Hematopoietic multipotent progenitor cell treated with erythropoietin and hydrocortisone succinate and interleukin-3 and kit ligand, for 4 days (in vitro differentiated cells): ENCODE measurements around the gene RAB31.

Experiments used
- DNase-seq: peaks from one replicate; pipeline ENCODE4 v3.0.0-alpha.2; 2015

The RAB31 gene

GRCh38 chr18:9824474-9824832, 116.4 kb downstream of the RAB31 start:
- DNase-seq, result no peak

DNA sequence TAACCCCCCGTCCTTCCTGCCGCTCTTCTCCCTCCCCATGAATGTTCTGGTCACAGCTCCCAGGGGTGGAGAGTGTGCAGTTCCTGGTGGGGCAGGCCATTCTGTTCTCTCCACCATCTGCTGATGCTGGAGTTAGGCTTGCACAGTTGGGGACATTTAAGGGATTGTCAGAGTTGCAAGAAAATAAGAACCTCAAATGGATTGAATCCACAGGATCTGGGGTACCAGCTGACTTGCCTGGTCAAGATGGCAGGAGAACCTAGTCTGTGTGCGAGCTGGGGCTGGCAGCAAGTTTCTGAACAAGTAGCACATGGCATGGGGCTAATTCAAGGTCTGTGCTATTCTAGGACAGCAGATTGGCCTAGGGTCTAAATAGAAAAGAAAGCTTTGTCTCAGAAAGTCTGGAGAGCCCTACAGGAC, 116.9 kb downstream of the RAB31 start:
- DNase-seq, result peak; percentile 16

DNA sequence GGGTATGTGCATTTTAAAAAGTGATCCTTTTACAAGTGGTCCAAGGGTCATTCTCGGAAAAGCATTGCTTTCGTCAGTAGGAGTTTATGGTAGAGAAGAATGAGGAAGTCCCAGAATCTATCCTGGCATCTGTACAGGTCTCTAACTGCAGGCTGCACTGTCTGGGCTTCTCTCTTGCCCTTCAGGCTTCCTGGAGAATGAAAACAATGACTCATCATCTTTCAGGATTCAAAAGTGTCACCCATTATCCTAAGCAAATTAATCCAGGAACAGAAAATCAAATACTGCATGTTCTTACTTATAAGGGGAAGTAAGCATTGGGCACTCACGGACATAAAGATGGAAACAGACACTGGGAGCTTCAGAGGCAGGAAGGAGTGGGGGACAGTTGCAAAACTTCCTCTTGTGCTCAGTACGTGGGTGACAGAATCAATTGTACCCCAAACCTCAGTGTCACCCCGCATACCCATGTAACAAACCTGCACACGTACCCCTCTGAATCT, 117.5 kb downstream of the RAB31 start:
- peak; percentile 92 for DNase-seq

DNA sequence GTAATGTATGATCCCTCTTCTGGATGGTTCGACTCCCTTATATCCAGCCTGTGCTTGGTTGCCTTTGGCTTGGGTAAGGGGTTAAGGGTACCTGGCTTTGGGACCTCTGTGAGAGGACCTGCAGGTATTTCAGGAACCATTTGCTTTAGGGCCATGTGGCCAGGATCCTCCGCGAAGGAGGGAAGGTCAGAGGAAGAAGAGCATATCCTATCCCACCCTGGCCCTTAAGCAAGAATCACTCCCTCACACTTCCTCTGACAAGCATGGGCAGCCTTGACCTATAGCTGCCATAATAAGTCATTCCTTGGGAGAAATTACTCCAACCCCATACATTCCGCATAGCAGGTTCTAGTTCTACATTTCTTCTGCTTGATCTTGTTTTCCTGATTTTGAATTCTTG, 118.6 kb downstream of the RAB31 start:
- no peak for DNase-seq

- no peak for DNase-seq
Measured at GRCh38 chr18:9827211-9827792, 119.2 kb downstream of the RAB31 start.

- peak; percentile 96 for DNase-seq
Measured at GRCh38 chr18:9827793-9828505, 119.8 kb downstream of the RAB31 start.

DNA sequence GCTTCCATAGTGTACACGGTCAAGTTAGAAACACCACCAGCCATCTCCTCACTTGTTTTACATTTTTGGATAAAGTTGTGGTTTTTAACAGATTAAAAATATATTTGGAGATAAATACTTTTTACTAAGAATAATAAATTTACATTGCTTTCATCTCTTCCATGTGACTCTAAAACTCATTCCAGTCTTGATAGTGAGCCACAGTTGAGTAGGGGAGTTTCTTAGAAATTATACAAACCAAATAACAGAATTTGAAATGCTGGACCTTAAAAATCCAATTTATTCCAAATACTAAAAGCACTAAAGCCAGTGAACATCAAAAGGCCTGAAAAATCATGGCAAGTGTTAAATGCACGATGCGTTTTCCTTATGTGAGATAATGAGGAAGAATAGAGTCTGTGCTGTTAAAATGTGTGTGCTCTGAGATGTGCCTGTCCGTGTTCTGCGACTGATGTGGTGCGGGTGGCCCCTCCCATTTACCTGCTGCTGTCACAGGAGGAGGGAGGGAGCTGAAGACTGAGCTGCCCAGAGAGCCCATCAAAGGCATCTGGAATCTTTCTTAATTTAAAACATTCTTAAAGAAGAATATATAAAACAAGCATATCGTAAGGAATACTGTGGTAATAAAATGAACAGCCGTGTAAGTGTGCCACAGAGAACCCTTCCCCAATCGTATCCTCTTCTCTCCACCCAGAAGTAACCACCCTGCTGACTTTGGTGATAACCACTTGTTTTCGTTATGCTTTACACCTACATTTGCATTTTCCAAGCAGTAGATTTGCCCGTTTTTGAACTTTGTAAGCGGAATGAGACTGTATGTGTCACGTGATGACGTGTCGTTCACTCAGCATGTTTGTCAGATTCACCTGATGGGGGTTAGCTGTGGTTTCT, 120.7 kb downstream of the RAB31 start:
- no peak for DNase-seq

DNA sequence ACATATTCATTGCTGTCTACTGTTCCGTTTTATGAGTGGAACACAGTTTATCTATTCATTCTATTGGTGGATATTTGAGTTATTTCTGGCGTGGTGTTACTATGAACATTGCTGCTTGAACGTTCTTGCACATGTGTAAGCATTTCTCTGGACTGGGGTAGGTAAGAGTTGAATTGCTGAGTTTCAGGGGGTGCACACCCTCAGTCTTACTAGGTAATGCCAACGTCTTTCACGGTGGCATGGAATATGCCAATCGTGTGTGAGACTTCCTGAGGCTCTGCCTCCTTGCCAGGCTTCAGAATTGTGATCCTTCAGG, 121.3 kb downstream of the RAB31 start:
- no peak for DNase-seq

DNA sequence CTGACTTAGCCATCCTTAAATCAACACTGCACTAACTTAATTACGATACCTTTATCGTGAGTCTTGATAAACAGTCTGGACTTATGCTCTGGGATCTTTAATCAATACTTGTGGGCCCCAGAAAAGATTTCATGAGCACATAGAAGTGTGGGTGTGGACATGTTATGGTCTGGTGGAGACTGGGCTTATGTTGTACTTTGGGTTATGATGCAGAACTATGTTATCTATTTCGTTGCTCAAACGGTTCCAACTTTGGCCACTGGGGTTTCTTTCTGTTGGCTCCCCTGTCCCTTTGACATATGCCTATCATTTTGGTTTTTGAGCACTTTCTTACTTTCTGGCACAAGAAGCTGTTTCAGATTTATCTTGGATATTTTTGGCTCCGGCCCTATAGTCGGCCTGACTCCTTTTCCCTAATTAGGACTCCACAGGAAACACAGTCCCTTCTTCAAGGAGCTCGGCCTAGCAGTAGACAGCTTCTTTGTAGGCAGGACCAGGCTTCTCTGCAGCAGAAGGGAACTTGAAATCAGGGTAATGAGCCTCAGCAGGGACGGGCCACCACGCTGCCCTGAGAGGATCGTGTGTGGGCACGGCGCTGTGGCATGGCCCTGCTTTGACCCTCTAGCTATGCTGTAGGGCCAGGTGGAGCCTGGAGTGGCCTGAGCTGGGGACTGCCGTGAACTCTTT, 123.1 kb downstream of the RAB31 start:
- peak; percentile 43 for DNase-seq

DNA sequence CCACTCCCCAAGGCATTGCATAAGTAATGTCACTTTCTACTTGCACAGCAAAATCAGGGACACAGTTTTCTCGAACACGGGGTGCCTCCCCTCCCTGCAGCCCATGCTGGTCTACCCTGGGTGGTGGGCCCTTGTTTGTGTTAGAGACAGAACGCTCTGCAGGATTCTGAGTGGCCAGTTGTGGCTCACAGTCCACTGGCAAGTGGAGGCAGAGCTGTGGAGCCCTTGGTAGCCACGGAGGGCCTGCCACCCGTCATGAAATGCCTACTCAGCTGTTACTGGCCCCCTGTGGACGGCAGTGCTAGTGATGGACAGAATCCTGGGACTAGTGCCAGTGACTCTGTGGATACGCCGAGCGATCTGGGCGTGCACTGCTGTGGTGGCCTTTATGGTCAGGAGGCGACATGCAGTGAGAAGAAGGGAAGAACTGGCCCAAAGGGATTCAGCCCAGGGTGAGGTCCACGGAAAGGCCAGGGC, 123.7 kb downstream of the RAB31 start:
- no peak for DNase-seq

DNA sequence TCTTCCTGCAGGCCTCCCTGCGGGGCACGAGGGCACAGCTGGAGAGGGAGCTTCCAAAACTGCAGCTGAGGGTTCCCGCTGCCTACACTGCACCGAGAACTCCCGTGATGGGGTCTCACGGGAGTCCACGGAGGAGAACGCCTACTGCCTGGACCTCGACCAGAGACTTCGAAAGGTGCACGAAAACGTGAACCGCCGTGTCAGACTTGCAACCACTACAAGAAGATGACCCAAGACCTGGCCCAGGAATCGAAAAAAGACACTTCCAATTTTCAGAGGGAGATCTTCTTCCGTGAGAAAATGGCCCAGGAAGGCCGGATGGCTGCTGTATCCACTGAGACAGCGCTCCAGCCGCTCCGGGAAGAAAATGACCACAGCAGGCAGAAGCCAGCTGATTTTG, 124.8 kb downstream of the RAB31 start:
- DNase-seq, result no peak

DNA sequence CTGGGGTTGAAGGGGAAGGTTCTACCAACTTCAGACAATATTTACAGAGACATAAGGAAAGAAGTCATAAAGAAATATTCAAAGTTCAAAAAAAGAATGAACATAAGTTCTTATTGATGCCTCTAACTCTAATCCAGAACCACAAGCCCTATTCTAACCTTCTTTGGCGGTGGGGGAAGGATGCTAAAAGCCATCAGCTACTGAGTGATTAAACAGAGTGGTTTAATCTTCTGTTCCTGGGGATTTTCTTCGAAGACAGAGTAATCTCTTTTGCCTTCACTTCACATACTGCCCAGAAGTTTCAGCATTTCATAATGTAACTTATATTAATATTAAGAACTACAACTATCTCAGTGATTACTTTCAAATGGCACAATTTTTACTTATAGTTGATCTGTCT, 126.5 kb downstream of the RAB31 start:
- no peak for DNase-seq

DNA sequence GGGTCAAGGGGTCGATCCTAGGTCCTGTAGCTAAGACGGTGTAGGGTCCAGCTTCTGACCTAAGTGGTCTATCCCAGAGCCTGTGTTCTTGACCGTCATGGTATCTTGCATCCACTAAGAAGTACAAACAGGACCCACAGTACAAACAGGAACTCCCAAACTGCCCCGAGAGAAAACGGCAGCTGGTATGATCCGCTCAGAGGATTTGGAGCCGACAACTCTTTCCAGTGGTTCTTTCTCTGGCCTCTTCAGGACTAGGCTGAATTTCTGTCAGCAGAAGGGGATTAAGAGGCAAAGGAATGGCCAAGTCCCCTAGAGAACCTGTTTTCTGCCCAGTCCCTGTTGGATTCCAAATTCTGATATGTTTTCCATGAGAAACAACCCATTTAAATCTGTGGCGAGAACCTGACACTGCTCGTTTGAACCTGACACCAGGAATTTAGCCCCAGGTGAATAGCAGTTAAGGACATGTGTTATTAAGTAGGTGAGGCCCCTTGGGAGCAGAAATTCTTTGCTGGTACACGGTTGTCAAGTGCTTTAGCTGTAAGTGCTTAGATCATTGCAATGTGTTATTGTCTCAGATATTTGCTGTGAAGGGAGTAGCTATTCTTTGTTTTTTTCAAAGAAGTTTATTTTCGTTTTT, 127.1 kb downstream of the RAB31 start:
- DNase-seq, result no peak

DNA sequence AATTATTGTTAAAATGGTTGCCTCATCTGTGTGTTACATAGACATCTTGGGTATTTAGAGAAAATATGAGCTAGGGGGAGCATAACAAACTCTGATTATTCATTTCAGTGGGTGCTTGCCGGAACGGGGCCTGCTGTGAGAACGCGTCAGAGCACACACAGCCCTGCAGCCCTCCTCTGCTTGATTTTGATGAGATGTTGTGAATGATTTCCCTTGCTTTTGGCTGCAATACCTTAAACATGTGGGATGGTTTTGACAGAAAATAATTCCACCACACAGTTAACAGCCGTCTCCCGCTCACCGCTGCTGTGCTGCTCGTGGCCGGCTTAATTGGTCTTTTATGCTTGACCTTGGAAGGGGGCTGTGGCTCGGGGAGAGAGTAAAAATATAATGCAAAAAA, 127.7 kb downstream of the RAB31 start:
- DNase-seq, result no peak

- no peak for DNase-seq
Measured at GRCh38 chr18:9838144-9838877, 130.2 kb downstream of the RAB31 start.

DNA sequence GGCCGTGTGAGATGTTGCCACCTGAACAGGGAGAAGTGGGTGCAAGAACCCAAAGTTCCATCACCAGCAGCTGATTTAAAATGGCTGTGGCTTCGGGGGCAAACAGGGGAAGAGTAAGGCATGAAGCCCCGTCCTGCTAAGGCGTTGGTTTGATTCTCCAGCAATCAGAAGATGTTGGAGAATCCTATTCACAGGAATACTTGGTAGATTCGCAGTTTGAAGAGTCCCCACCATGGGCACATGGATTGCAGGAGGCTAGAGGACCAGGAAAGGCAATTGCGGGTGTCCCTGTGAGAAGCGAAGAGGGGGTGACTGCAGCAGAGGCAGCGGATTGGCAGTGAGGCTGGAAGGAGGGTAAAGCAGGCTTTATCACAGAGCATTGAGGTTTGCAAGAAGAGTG, 131.1 kb downstream of the RAB31 start:
- no peak for DNase-seq

GRCh38 chr18:9839853-9840252, 131.8 kb downstream of the RAB31 start:
- no peak for DNase-seq

DNA sequence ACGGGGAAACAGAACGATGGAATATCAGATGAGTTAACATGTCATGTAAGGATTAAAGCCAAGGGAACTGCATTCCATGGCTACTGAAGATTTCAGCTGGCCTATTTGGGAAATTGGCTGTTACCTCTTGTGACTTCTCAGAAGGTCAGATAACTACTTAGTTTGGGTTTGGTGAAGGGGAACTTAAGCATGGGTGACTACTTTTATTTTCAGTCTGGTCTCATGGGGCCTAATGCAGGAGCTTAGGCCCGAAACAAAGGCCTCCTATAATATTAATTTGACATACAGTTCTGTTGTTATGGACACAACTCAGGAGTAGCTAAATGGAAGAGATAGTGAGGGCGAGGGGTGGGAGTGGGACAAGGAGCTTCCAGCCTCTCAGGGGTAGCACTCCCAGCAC, 133.7 kb downstream of the RAB31 start:
- no peak for DNase-seq

- DNase-seq, result no peak
Measured at GRCh38 chr18:9842448-9842847, 134.3 kb downstream of the RAB31 start.

DNA sequence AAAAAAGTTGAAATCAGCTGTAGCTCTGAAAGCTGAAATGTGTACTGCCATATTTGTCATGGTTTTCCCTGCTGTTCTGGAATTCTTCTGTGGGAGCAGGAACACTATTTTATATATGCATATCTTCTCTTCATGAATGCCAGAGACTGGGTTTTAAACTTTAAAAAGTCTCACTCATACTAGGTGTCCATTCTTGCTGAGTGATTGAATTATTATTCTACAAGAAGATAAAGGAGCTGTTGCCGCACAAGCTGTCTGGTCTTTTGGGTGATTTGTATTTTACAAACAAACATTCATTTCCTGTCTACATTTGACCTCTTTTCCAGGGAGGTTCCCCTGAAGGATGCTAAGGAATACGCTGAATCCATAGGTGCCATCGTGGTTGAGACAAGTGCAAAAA, 137.2 kb downstream of the RAB31 start:
- DNase-seq, result no peak

DNA sequence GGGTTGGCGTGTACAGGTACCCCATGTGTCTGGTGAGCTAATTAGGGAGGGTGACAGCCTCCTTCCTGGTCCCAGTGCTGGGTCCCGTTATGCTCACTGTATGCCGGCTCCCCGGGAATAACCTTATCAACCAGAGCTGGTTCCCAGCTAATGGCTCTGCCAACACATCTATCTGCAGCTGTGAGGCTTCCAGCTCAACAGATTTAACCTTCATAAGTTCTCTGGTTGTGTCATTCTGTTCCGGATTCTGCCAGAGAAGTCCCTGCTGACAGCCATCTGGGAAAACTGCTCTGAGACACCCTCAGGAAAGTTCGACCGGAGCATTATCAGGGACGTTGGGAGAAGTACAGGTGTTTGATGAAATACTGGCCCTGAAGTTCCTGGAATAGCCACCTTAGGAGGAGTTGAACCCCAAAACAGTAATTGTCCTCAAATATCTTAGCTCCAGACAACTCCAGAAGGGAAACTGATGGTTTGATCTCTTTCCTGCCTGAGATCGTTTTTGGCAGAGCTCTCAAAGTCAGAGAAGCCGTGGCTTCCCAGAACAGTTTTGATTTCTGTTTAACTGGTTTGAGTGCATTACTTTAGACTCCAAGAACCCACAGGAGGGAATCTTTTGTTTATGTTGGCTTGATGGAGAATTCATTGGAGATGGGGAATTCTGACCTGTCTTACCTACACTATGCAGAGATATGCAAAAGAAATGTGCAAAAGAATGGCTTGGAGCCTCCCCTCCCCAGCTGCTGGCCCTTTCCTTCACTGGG, 138.2 kb downstream of the RAB31 start:
- DNase-seq, result no peak
